Kasumi-1 (cell line): Measurements from ENCODE around the gene PPP3CA.

Source experiments
- DNase-seq, 2 experiments: peaks; one replicate each; lab custom pipeline; 2025; lab: John Stamatoyannopoulos, UW

The PPP3CA gene

GRCh38 chr4:101175896-101176676 is 171.2 kb downstream of the PPP3CA start:
- DNase-seq, result no peak

- DNase-seq, result no peak
Observed at GRCh38 chr4:101174679-101175345, 172.5 kb downstream of the PPP3CA start.

- no peak for DNase-seq
Observed at GRCh38 chr4:101172369-101172768, 175.0 kb downstream of the PPP3CA start.

GRCh38 chr4:101171747-101172146 is 175.6 kb downstream of the PPP3CA start:
- no peak for DNase-seq

GRCh38 chr4:101169044-101170014 is 178.0 kb downstream of the PPP3CA start:
- peak; percentile 68 to 69 for DNase-seq

GRCh38 chr4:101163936-101164335 is 183.4 kb downstream of the PPP3CA start:
- DNase-seq, result peak in 1 of 2 experiments; percentile 9

GRCh38 chr4:101162990-101163380 is 184.3 kb downstream of the PPP3CA start:
- no peak for DNase-seq

GRCh38 chr4:101160792-101161592 is 186.3 kb downstream of the PPP3CA start:
- no peak for DNase-seq

GRCh38 chr4:101158507-101158906 is 188.8 kb downstream of the PPP3CA start:
- no peak for DNase-seq

- no peak for DNase-seq
Observed at GRCh38 chr4:101158134-101158482, 189.2 kb downstream of the PPP3CA start.

- DNase-seq, result no peak
Observed at GRCh38 chr4:101157415-101158133, 189.8 kb downstream of the PPP3CA start.

- no peak for DNase-seq
Observed at GRCh38 chr4:101156619-101157310, 190.6 kb downstream of the PPP3CA start.

GRCh38 chr4:101155945-101156344 is 191.4 kb downstream of the PPP3CA start:
- no peak for DNase-seq

GRCh38 chr4:101155368-101155767 is 192.0 kb downstream of the PPP3CA start:
- no peak for DNase-seq

- no peak for DNase-seq
Observed at GRCh38 chr4:101153653-101154052, 193.7 kb downstream of the PPP3CA start.

- no peak for DNase-seq
Observed at GRCh38 chr4:101152521-101152920, 194.8 kb downstream of the PPP3CA start.

- DNase-seq, result no peak
Observed at GRCh38 chr4:101148551-101148950, 198.8 kb downstream of the PPP3CA start.

GRCh38 chr4:101147283-101147682 is 200.0 kb downstream of the PPP3CA start:
- no peak for DNase-seq

GRCh38 chr4:101145021-101145420 is 202.3 kb downstream of the PPP3CA start:
- no peak for DNase-seq

GRCh38 chr4:101142259-101142658 is 205.1 kb downstream of the PPP3CA start:
- DNase-seq, result no peak
